Pancreas (tissue), 10 donors: ENCODE data around the gene NRP1. TPM values are rescaled to one million over a fixed set of nuclear protein-coding genes. Genes with fewer than 3 reads are reported as not detected.
A peak's percentile ranks its signal among the peaks of the same experiment; 100 is the strongest.

Source experiments
- ATAC-seq, 4 donors: fragments of 200-7000 bp; cut with Tn5 transposase; one replicate each; pipeline versions ENCODE4 v1.8.0 to v1.9.1; 2020; ENCODE audit warnings: mild to moderate bottlenecking in 4 of 4, moderate library complexity in 4 of 4
- DNase-seq, 6 donors: peaks; one replicate each; pipeline ENCODE4 v3.0.0-alpha.2; 2020
- FAIRE-seq: peaks from 2 replicates; lab custom pipeline; 2012; peaks lifted over from hg19 to GRCh38; lab: Jason Lieb, UNC
- H3K27ac ChIP-seq, 4 donors: fragments of 200-600 bp; sonication (generic); 1 replicate in 3 of 4; 2 replicates in 1 of 4; pipeline versions ENCODE4 v1.5.0 to v1.8.0; 2020
- H3K27me3 ChIP-seq, 4 donors: fragments of 200-600 bp; one replicate each; pipeline ENCODE4 v1.8.0; 2021
- H3K36me3 ChIP-seq, 3 donors: fragments of 200-600 bp; sonication (generic) in 1 of 3; one replicate each; pipeline versions ENCODE4 v1.5.0 to v1.8.0; 2020 to 2021
- H3K4me1 ChIP-seq, 3 donors: fragments of 200-600 bp; one replicate each; pipeline ENCODE4 v1.8.0; 2021
- H3K4me3 ChIP-seq, 4 donors: fragments of 200-600 bp; sonication (generic) in 2 of 4; one replicate each; pipeline versions ENCODE4 v1.5.0 to v1.8.0; 2020 to 2021
- H3K9me3 ChIP-seq, 4 donors: fragments of 200-600 bp; one replicate each; pipeline ENCODE4 v1.8.0; 2021
- WGBS, 2 donors: extraction: QIAGEN DNeasy Blood & Tissue Kit; methylation state at CpG; one replicate each; pipeline ENCODE4 v1.1.7; 2013; 5-methylcytosine and 5-hydroxymethylcytosine counted together
- intact Hi-C, 3 donors: fragments of 100-400 bp; cut with DNase I; formaldehyde crosslinking; loops; one replicate each; pipeline versions ENCODE4 v1.11.1 to v1.14.2; 2022
- polyA plus RNA-seq, 2 donors: library from polyadenylated mRNA; stranded (reverse); fragments of 200-250 nt; gene quantifications; one replicate each; pipeline ENCODE4 v1.2.3, GENCODE V29; 2013
- total RNA-seq, 6 donors: library from RNA; stranded (reverse); fragmentation: NEBNext Ultra II Directional in 4 of 6; extraction: Animal tissue kit (Norgen Biotek cat#: 25700) in 4 of 6; gene quantifications; one replicate each; pipeline versions ENCODE4 v1.2.1 to v1.2.4, GENCODE V29; 2021 to 2023
- TF ChIP-seq, protein P1 (sequence below), 4 donors: fragments of 200-600 bp; sonication (generic) in 3 of 4; IDR thresholded peaks; one replicate each; pipeline versions ENCODE4 v1.5.0 to v1.8.0; 2021; ENCODE audit warnings: antibody characterized with exemption in 4 of 4
- donor health status: healthy with polysubstance abuse.
- donor health status: DM: no; HTN: no; CAD: no; lungs with moderate emphysema.
- donor health status: DM: no; HTN: no; CAD: no.
- donor health status: control.
- donor health status: control.
- donor health status: Bipolar disorder and iron deficiency.
- donor health status: DM: yes; HTN: yes; CAD: no.
- donor health status: DM: no; HTN: no; CAD: no.
- donor health status: DM: no; HTN: no; CAD: no.
- donor health status: DM: yes; HTN: yes; CAD: no.

The NRP1 gene
- total and polyA plus RNA-seq, 8 donors = 12.0 to 56.4 (median 28.4) TPM

DNA sequence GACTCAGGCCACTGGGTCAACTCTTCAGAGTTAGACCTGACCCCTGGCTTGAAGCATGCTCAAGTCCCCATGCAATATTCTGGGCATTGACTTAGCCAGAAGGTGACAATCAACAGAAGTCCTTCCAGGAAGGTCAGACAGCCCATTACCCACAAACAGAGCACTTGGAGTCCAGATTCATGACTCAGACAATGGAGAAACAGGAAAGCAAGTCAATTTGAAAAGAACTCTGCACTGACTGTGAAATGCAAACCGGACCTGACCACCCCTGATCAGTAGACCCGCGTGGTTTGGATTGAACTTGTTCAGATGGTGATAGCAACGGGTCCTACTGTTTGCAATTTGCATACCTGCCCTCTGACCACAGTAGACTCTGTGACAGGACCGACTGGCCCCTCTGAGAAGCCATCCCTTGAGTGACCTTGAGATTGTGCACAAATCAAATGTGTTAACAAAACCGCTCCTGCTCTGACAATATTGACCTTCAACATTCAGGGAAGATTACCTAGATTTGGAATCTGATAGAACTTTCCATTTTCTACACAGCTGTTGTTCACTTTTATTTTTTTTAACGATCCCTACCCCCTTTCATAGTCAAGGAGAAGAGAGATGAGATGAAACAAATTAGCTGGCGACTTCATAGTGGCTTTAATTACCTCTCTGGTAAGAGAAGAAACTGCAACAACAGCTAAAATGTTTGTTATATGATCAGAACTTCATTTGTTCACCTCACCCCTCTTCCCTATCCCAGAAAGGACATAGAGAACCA lies 138.7 kb downstream of the NRP1 start:
- Histone ChIP-seq H3K36me3 (peaks cover 0 to 7% (median 0%) of the 10 kb centered on the region in 3 donors), H3K27ac (peak overlapping the region in 3 of 4 donors; percentile 28 to 71 (median 58)), H3K27me3 (no peaks in the 10 kb centered on the region), H3K4me3 (no peak overlapping the region), H3K9me3 (no peaks in the 10 kb centered on the region), H3K4me1 (peaks cover 20 to 44% (median 32%) of the 10 kb centered on the region in 3 donors)
- intact Hi-C loops = no loop called here
- peak in 2 of 4 donors; percentile 3 to 4 for ATAC-seq
- TF ChIP-seq, protein P1, sequence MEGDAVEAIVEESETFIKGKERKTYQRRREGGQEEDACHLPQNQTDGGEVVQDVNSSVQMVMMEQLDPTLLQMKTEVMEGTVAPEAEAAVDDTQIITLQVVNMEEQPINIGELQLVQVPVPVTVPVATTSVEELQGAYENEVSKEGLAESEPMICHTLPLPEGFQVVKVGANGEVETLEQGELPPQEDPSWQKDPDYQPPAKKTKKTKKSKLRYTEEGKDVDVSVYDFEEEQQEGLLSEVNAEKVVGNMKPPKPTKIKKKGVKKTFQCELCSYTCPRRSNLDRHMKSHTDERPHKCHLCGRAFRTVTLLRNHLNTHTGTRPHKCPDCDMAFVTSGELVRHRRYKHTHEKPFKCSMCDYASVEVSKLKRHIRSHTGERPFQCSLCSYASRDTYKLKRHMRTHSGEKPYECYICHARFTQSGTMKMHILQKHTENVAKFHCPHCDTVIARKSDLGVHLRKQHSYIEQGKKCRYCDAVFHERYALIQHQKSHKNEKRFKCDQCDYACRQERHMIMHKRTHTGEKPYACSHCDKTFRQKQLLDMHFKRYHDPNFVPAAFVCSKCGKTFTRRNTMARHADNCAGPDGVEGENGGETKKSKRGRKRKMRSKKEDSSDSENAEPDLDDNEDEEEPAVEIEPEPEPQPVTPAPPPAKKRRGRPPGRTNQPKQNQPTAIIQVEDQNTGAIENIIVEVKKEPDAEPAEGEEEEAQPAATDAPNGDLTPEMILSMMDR (IDR thresholded peaks at IDR 0.05) = no peak
- WGBS, 2 donors = 28 to 34% methylated on average over 8 of the region's 8 CpGs
- FAIRE-seq = no peak
- DNase-seq = no peak

DNA sequence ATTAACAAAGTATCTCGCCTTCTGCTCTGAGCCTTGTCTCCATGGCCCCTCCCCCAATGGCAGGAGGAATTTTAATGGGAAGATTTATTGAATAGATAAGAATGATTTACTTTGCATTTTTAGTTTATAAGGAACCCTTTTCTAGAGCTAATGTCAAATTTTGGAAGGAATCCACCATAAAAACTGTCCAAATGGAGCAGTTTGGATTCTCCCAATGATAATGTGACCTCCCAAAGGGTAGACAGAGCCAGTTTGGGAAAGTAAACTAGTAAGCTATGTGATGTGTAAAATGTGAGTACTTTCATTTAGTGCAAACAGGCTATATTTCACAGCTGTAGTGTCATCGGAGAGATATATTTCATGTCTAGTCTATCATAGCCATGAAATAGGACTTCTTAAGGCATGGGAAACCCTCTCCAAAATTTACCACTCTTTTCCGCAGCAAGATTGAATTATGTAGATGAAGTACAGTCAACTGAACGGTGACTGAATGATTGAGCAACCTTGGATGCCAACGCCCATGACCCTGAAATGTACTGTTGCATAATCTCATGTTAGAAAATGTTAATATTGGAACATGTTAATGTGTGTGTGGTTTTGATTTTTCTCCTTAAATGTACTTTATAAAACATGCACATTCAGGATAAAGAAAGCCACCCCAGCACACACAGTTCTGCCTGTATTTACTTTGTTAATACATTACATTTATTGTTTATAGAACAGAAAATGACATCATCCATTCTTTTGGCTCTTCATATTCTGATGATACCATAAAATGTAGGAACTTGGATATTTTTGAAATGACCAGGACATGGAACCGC lies 140.6 kb downstream of the NRP1 start:
- FAIRE-seq = no peak
- 32 to 36% methylated on average over 6 of the region's 6 CpGs for WGBS, 2 donors
- DNase-seq = peak in 1 of 6 donors; percentile 35
- H3K4me1 ChIP-seq = peaks cover 20 to 42% (median 32%) of the 10 kb centered on the region in 3 donors
- TF ChIP-seq, protein P1 (IDR thresholded peaks at IDR 0.05) = no peak
- peak; percentile 12 to 35 (median 27) for ATAC-seq
- no peaks in the 10 kb centered on the region for H3K9me3 ChIP-seq
- intact Hi-C loops = no loop called here
- peaks cover 0 to 7% (median 0%) of the 10 kb centered on the region in 3 donors for H3K36me3 ChIP-seq
- peak overlapping the region in 2 of 4 donors; percentile 41 to 45 for H3K27ac ChIP-seq
- H3K27me3 ChIP-seq = no peaks in the 10 kb centered on the region
- H3K4me3 ChIP-seq = no peak overlapping the region

DNA sequence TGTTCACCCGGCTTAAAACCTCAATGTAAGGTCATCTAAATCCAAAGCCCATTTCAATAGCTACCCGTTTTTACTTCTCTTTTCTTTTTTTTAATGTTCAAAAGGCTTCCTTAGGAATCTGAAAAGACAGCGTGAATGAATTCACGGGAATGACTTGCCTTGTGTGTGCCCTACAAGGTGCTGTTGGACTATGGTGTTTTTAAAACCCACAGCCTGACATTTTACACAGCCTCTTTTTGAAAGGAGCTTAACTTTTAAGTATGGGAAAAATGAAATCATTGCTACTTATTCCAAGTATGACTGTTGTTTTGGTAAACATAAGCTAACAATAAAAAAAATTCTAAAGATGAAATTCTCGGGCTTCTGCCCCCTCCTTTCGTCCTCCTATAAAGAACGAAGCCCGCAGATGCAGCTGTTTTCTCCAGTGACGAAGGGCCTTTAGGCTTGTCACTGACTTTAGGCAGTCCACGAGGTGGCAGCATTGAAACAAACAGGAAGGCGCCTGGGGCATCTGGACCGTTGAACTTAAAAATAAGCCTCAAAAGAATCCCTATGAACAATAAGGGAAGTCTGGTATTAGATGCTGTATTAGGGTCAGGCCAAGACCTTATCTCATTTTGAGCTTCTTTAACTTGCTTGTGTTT lies 141.3 kb downstream of the NRP1 start:
- Histone ChIP-seq H3K4me1 (peaks cover 20 to 35% (median 32%) of the 10 kb centered on the region in 3 donors), H3K27ac (peak overlapping the region in 2 of 4 donors; percentile 41 to 45), H3K27me3 (no peaks in the 10 kb centered on the region), H3K36me3 (peaks cover 0 to 7% (median 0%) of the 10 kb centered on the region in 3 donors), H3K9me3 (no peaks in the 10 kb centered on the region), H3K4me3 (no peak overlapping the region)
- FAIRE-seq (peak; percentile 65), ATAC-seq (peak; percentile 66 to 84 (median 80)), DNase-seq (peak; percentile 57 to 82 (median 69))
- TF ChIP-seq, protein P1 (IDR thresholded peaks at IDR 0.05) = peak; percentile 30 to 66 (median 62)
- intact Hi-C loops = no loop called here
- WGBS, 2 donors = 16 to 20% methylated on average over 12 of the region's 12 CpGs

DNA sequence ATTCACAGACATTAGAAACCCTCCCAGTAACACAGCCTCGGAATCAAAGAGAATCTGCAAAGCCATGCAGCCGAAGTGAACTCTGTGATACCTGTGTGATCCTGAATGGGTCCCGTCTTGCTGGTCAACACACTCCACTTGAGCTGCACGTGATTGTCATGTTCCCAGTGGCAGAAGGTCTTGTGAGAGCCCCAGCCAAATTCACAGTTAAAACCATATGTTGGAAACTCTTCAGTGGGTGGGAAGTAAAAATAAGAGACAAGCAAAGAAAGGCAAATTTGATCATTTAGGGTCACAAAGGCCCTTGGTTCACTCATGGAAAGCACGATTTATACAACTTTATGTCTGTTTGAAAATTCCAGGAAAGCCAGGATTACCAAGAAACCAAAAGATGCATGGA lies 142.3 kb downstream of the NRP1 start:
- DNase-seq (no peak), FAIRE-seq (no peak), ATAC-seq (no peak)
- Histone ChIP-seq H3K4me1 (peaks cover 11 to 28% (median 26%) of the 10 kb centered on the region in 3 donors), H3K27ac (no peak overlapping the region), H3K4me3 (no peak overlapping the region), H3K9me3 (no peaks in the 10 kb centered on the region), H3K27me3 (no peaks in the 10 kb centered on the region), H3K36me3 (peaks cover 0 to 7% (median 0%) of the 10 kb centered on the region in 3 donors)
- intact Hi-C loops = no loop called here
- TF ChIP-seq, protein P1 (IDR thresholded peaks at IDR 0.05) = no peak
- WGBS, 2 donors = 81 to 89% methylated on average over 5 of the region's 5 CpGs
